CD4-positive, alpha-beta memory T cell (primary cell): ENCODE measurements around the gene RANBP3. TPM values are rescaled to one million over a fixed set of nuclear protein-coding genes. Genes with fewer than 3 reads are reported as not detected.
"Not testable (repeated sequence)": the region's sequence is repeated elsewhere in the genome, so short reads cannot be mapped to it uniquely, and the experiment has no call there.

ENCODE experiments used
- CTCF ChIA-PET: fragments of 350-600 bp; sonication (Branson Sonifier 250); formaldehyde crosslinking; loops from one replicate; lab custom pipeline; 2021; ENCODE audit warnings: inconsistent platforms; ENCODE audit not compliant: partially characterized antibody; lab: Charles Lee
- POLR2A ChIA-PET: fragments of 350-600 bp; sonication (Branson Sonifier 250); formaldehyde crosslinking; loops from one replicate; lab custom pipeline; 2021; ENCODE audit not compliant: partially characterized antibody; lab: Charles Lee
- DNase-seq, 5 donors: peaks; one replicate each; pipeline versions ENCODE4 v3.0.0 to v3.0.0-alpha.2; 2020 to 2022; ENCODE audit warnings: mixed read lengths in 1 of 5
- H3K27ac ChIP-seq: one replicate; pipeline ENCODE4 v1.7.0; 2013; ENCODE audit warnings: low read depth, low read length
- H3K27me3 ChIP-seq: 2 replicates; pipeline ENCODE4 v1.7.0; 2013; ENCODE audit warnings: mild to moderate bottlenecking, low read length, moderate library complexity; ENCODE audit not compliant: insufficient read depth
- H3K36me3 ChIP-seq: 2 replicates; pipeline ENCODE4 v1.7.0; 2013; ENCODE audit warnings: mild to moderate bottlenecking, low read length, moderate library complexity; ENCODE audit not compliant: insufficient read depth
- H3K4me1 ChIP-seq: 2 replicates; pipeline ENCODE4 v1.7.0; 2013; ENCODE audit warnings: mild to moderate bottlenecking, low read length, moderate library complexity; ENCODE audit not compliant: insufficient read depth
- H3K4me3 ChIP-seq, 2 donors: one replicate each; pipeline ENCODE4 v1.7.0; 2013; ENCODE audit warnings: low read length in 2 of 2, mild to moderate bottlenecking in 1 of 2
- H3K9me3 ChIP-seq, 2 donors: one replicate each; pipeline ENCODE4 v1.7.0; 2013; ENCODE audit warnings: low read length in 2 of 2, control low read depth in 1 of 2; ENCODE audit not compliant: control insufficient read depth in 1 of 2
- H3K27ac Mint-ChIP-seq, 7 donors: one replicate each; pipeline ENCODE4 v1.8.0; 2020 to 2021; ENCODE audit warnings: mixed read lengths in 7 of 7, mild to moderate bottlenecking in 6 of 7, inconsistent platforms in 3 of 7, moderate library complexity in 3 of 7
- H3K27me3 Mint-ChIP-seq, 2 donors: one replicate each; pipeline ENCODE4 v1.8.0; 2020 to 2021; ENCODE audit warnings: mixed read lengths in 2 of 2
- H3K36me3 Mint-ChIP-seq, 2 donors: one replicate each; pipeline ENCODE4 v1.8.0; 2020 to 2021; ENCODE audit warnings: mixed read lengths in 2 of 2, inconsistent platforms in 1 of 2, mild to moderate bottlenecking in 1 of 2
- H3K4me1 Mint-ChIP-seq, 4 donors: one replicate each; pipeline ENCODE4 v1.8.0; 2020 to 2021; ENCODE audit warnings: mixed read lengths in 4 of 4, mild to moderate bottlenecking in 1 of 4
- H3K4me3 Mint-ChIP-seq, 8 donors: one replicate each; pipeline ENCODE4 v1.8.0; 2020 to 2021; ENCODE audit warnings: mixed read lengths in 8 of 8, mild to moderate bottlenecking in 7 of 8, moderate library complexity in 6 of 8, inconsistent platforms in 3 of 8
- H3K9me3 Mint-ChIP-seq, 8 donors: one replicate each; pipeline ENCODE4 v1.8.0; 2020 to 2021; ENCODE audit warnings: mixed read lengths in 8 of 8, mild to moderate bottlenecking in 5 of 8, inconsistent platforms in 3 of 8, moderate library complexity in 1 of 8
- intact Hi-C: fragments of 100-400 bp; cut with micrococcal nuclease; formaldehyde crosslinking; loops from one replicate; pipeline ENCODE4 v1.15.1; 2023
- polyA plus RNA-seq, 2 donors: library from polyadenylated mRNA; unstranded; fragments of 300-500 nt; fragmentation: Illumina TruSeq; gene quantifications; one replicate each; pipeline ENCODE4 v1.2.3, GENCODE V29; 2021
- total RNA-seq, 2 experiments: library from RNA; stranded (reverse); gene quantifications; one replicate each; pipeline ENCODE4 v1.2.3, GENCODE V29; 2021

RANBP3 gene
- total and polyA plus RNA-seq, 4 experiments from 2014 or later = 3.4 to 94.9 (median 47.9) TPM

GRCh38 chr19:5880196-5880595 lies 97.7 kb downstream of the RANBP3 start:
- ChIA-PET POLR2A (no interaction called here), CTCF (no interaction called here)
- Mint-ChIP-seq H3K36me3 (no peaks in the 10 kb centered on the region), H3K9me3 (no peaks in the 10 kb centered on the region), H3K4me3 (no peak overlapping the region), H3K4me1 (no peaks in the 10 kb centered on the region), H3K27me3 (peaks cover 12 to 15% of the 10 kb centered on the region in 2 donors), H3K27ac (no peak overlapping the region)
- H3K9me3 ChIP-seq = no peaks in the 10 kb centered on the region
- H3K4me3 ChIP-seq = no peak overlapping the region
- H3K27ac ChIP-seq = no peak overlapping the region
- no peak for DNase-seq
- intact Hi-C loops = no loop called here
- H3K4me1 ChIP-seq = no peaks in the 10 kb centered on the region
- no peaks in the 10 kb centered on the region for H3K27me3 ChIP-seq
- no peaks in the 10 kb centered on the region for H3K36me3 ChIP-seq

- no peaks in the 10 kb centered on the region for H3K27me3 ChIP-seq
- DNase-seq = no peak
- H3K9me3 Mint-ChIP-seq = no peaks in the 10 kb centered on the region
- no peaks in the 10 kb centered on the region for H3K4me1 ChIP-seq
- CTCF ChIA-PET = interaction anchor here (0.5 kb wide), 1 partner anchor 140 kb away, joined by 3 read pairs; no protein-coding TSS in a partner anchor
- H3K36me3 ChIP-seq = no peaks in the 10 kb centered on the region
- no peak overlapping the region for H3K4me3 Mint-ChIP-seq
- peaks cover 9 to 13% of the 10 kb centered on the region in 2 donors for H3K27me3 Mint-ChIP-seq
- H3K27ac ChIP-seq = no peak overlapping the region
- H3K9me3 ChIP-seq = no peaks in the 10 kb centered on the region
- intact Hi-C loops = no loop called here
- no peaks in the 10 kb centered on the region for H3K36me3 Mint-ChIP-seq
- no peaks in the 10 kb centered on the region for H3K4me1 Mint-ChIP-seq
- POLR2A ChIA-PET = no interaction called here
- H3K27ac Mint-ChIP-seq = no peak overlapping the region
- H3K4me3 ChIP-seq = no peak overlapping the region
Observed at GRCh38 chr19:5877882-5878281, 100.1 kb downstream of the RANBP3 start.

GRCh38 chr19:5877427-5877826 lies 100.5 kb downstream of the RANBP3 start:
- Histone ChIP-seq H3K9me3 (no peaks in the 10 kb centered on the region), H3K27me3 (no peaks in the 10 kb centered on the region), H3K4me3 (no peak overlapping the region), H3K4me1 (no peaks in the 10 kb centered on the region), H3K36me3 (no peaks in the 10 kb centered on the region), H3K27ac (no peak overlapping the region)
- Mint-ChIP-seq H3K4me3 (no peak overlapping the region), H3K36me3 (no peaks in the 10 kb centered on the region), H3K27me3 (peaks cover 9 to 13% of the 10 kb centered on the region in 2 donors), H3K9me3 (no peaks in the 10 kb centered on the region), H3K4me1 (no peaks in the 10 kb centered on the region), H3K27ac (no peak overlapping the region)
- POLR2A ChIA-PET = no interaction called here
- CTCF ChIA-PET = interaction anchor here (0.5 kb wide), 1 partner anchor 140 kb away, joined by 3 read pairs; no protein-coding TSS in a partner anchor
- DNase-seq = no peak
- intact Hi-C loops = no loop called here

- H3K4me3 Mint-ChIP-seq, H3K4me1 Mint-ChIP-seq, H3K9me3 Mint-ChIP-seq, H3K27ac ChIP-seq, H3K9me3 ChIP-seq, H3K4me3 ChIP-seq, H3K27me3 ChIP-seq, H3K36me3 ChIP-seq, H3K27ac Mint-ChIP-seq, H3K36me3 Mint-ChIP-seq, CTCF ChIA-PET, DNase-seq, H3K4me1 ChIP-seq, intact Hi-C loops, POLR2A ChIA-PET: not testable (repeated sequence)
- peaks cover 8 to 11% of the 10 kb centered on the region in 2 donors for H3K27me3 Mint-ChIP-seq
Observed at GRCh38 chr19:5874496-5874895, 103.4 kb downstream of the RANBP3 start.

- CTCF ChIA-PET = no interaction called here
- H3K9me3 Mint-ChIP-seq = no peaks in the 10 kb centered on the region
- Histone ChIP-seq H3K4me3 (no peak overlapping the region), H3K36me3 (no peaks in the 10 kb centered on the region), H3K4me1 (no peaks in the 10 kb centered on the region), H3K27me3 (no peaks in the 10 kb centered on the region), H3K9me3 (no peaks in the 10 kb centered on the region), H3K27ac (no peak overlapping the region)
- H3K4me1 Mint-ChIP-seq = no peaks in the 10 kb centered on the region
- POLR2A ChIA-PET = no interaction called here
- intact Hi-C loops = no loop called here
- H3K36me3 Mint-ChIP-seq = no peaks in the 10 kb centered on the region
- H3K27me3 Mint-ChIP-seq = peaks cover 8% of the 10 kb centered on the region in 2 donors
- DNase-seq = no peak
- H3K27ac Mint-ChIP-seq = no peak overlapping the region
- no peak overlapping the region for H3K4me3 Mint-ChIP-seq
Observed at GRCh38 chr19:5873617-5874199, 104.2 kb downstream of the RANBP3 start.

- no peaks in the 10 kb centered on the region for H3K4me1 Mint-ChIP-seq
- Histone ChIP-seq H3K9me3 (no peaks in the 10 kb centered on the region), H3K4me3 (no peak overlapping the region), H3K36me3 (no peaks in the 10 kb centered on the region), H3K27me3 (no peaks in the 10 kb centered on the region), H3K27ac (no peak overlapping the region), H3K4me1 (no peaks in the 10 kb centered on the region)
- ChIA-PET POLR2A (no interaction called here), CTCF (no interaction called here)
- intact Hi-C loops = no loop called here
- DNase-seq = no peak
- peaks cover 1 to 2% of the 10 kb centered on the region in 2 donors for H3K27me3 Mint-ChIP-seq
- H3K27ac Mint-ChIP-seq = no peak overlapping the region
- no peaks in the 10 kb centered on the region for H3K36me3 Mint-ChIP-seq
- no peaks in the 10 kb centered on the region for H3K9me3 Mint-ChIP-seq
- H3K4me3 Mint-ChIP-seq = no peak overlapping the region
Observed at GRCh38 chr19:5870986-5871394, 107.0 kb downstream of the RANBP3 start.

GRCh38 chr19:5867201-5868136 lies 110.5 kb downstream of the RANBP3 start:
- DNase-seq = no peak
- Histone ChIP-seq H3K4me1 (no peaks in the 10 kb centered on the region), H3K9me3 (no peaks in the 10 kb centered on the region), H3K27ac (no peak overlapping the region), H3K27me3 (no peaks in the 10 kb centered on the region), H3K4me3 (no peak overlapping the region), H3K36me3 (no peaks in the 10 kb centered on the region)
- Mint-ChIP-seq H3K4me3 (no peak overlapping the region), H3K27me3 (peaks cover 2 to 3% of the 10 kb centered on the region in 2 donors), H3K27ac (peak overlapping the region in 2 of 7 donors; percentile 61 to 62), H3K9me3 (no peaks in the 10 kb centered on the region), H3K36me3 (no peaks in the 10 kb centered on the region), H3K4me1 (no peaks in the 10 kb centered on the region)
- CTCF ChIA-PET = no interaction called here
- intact Hi-C loops = no loop called here
- POLR2A ChIA-PET = no interaction called here
